ENCODE data around the gene CXXC5. TPM values are rescaled to one million over a fixed set of nuclear protein-coding genes. Genes with fewer than 3 reads are reported as not detected.

The CXXC5 gene
- total and polyA plus RNA-seq, 2 of the 4 experiments (the other 2 are of a cell fraction) = 24.9 to 35.7 TPM

GRCh38 chr5:139605887-139606286, 42.3 kb upstream of the CXXC5 start:
- Histone ChIP-seq H4K8ac (ENCODE audit: low read depth in 2 of 2, low read length in 2 of 2) (no peak overlapping the region), H4K91ac (ENCODE audit: insufficient read depth, low read depth, low read length) (no peak overlapping the region), H2AK9ac (replicated peaks; ENCODE audit: low read depth, low read length, poor library complexity) (no peak overlapping the region), H2AFZ (replicated peaks; ENCODE audit: low read length, poor library complexity) (no peak overlapping the region), H3K4me2 (ENCODE audit: low read depth, low read length) (no peak overlapping the region), H3K36me3 (ENCODE audit: control insufficient read depth, insufficient read depth, low read length) (peaks cover 27% of the 10 kb centered on the region), H3K4me3 (ENCODE audit: insufficient read depth, low read depth, low read length) (no peak overlapping the region), H3K4ac (ENCODE audit: low read depth, low read length) (no peak overlapping the region), H3K9me3 (ENCODE audit: control insufficient read depth, insufficient read depth, low read length) (no peaks in the 10 kb centered on the region), H3K9me1 (ENCODE audit: insufficient read depth, low read length) (peaks cover 5% of the 10 kb centered on the region; the same call in 1 of the 2 replicates), H3K56ac (ENCODE audit: extremely low read depth, insufficient read depth, low read length) (no peak overlapping the region), H3K4me1 (ENCODE audit: control insufficient read depth, insufficient read depth, low read length) (no peaks in the 10 kb centered on the region), H3K14ac (replicated peaks; ENCODE audit: low read depth, low read length) (no peak overlapping the region), H4K20me1 (ENCODE audit: insufficient read depth, low read length) (peaks cover 9% of the 10 kb centered on the region), H2BK15ac (ENCODE audit: low read depth, low read length) (no peak overlapping the region), H3K18ac (ENCODE audit: low read depth, low read length) (no peak overlapping the region), H3K27me3 (ENCODE audit: control insufficient read depth, insufficient read depth, low read length) (no peaks in the 10 kb centered on the region), H2BK5ac (ENCODE audit: low read depth, low read length, poor library complexity, severe bottlenecking) (no peak overlapping the region), H3K27ac (ENCODE audit: insufficient read depth, low read length) (no peak overlapping the region), H4K5ac (ENCODE audit: low read depth, low read length) (no peak overlapping the region), H3K23ac (ENCODE audit: low read depth, low read length) (no peak overlapping the region), H3K79me1 (ENCODE audit: low read depth in 1 of 2, low read length in 2 of 2) (peaks cover 21 to 60% of the 10 kb centered on the region in 2 experiments), H3K9ac (ENCODE audit: low read depth, low read length) (no peak overlapping the region), H2BK120ac (ENCODE audit: low read depth, low read length) (no peak overlapping the region), H2BK20ac (ENCODE audit: low read depth, low read length) (no peak overlapping the region), H2AK5ac (ENCODE audit: low read depth, low read length) (no peak overlapping the region)
- ChIA-PET CTCF (interaction anchor here (0.6 kb wide), 1 partner anchor 50 kb away, joined by 3 read pairs; no protein-coding TSS in a partner anchor), POLR2A (ENCODE audit: unreplicated experiment) (interaction anchor here (0.6 kb wide), 1 partner anchor 77 kb away, joined by 4 read pairs; no protein-coding TSS in a partner anchor)
- dilution Hi-C loops (cut with HindIII; ENCODE audit: low sequenced_read_pairs, unreplicated experiment) = no loop called here
- intact Hi-C loops (cut with micrococcal nuclease) = no loop called here
- BruUV-seq (replicated peaks) = no TSS peak
- WGBS, 2 experiments (ENCODE audit: extremely low coverage in 2 of 2, insufficient read length in 1 of 2) = no CpG with 5 or more reads among the region's 8 CpGs
- no peak for TF ChIP-seq NFE2L2 (IDR thresholded peaks at IDR 0.05; ENCODE audit: low read depth, low read length)
- no peak for TF ChIP-seq RAD21 (IDR thresholded peaks at IDR 0.05; ENCODE audit: low read length)
- no peak for TF ChIP-seq SMC3 (IDR thresholded peaks at IDR 0.05; ENCODE audit: low read depth, low read length)
- no peak for TF ChIP-seq POLR2A (IDR thresholded peaks at IDR 0.05; ENCODE audit: low read depth, low read length)
- TF ChIP-seq CEBPB (IDR thresholded peaks at IDR 0.05; ENCODE audit: low read depth, low read length) = no peak
- TF ChIP-seq MAFK (IDR thresholded peaks at IDR 0.05; ENCODE audit: low read depth, low read length) = no peak
- TF ChIP-seq USF2 (IDR thresholded peaks at IDR 0.05; ENCODE audit: low read depth, low read length) = no peak
- TF ChIP-seq CHD1 (IDR thresholded peaks at IDR 0.05; ENCODE audit: low read depth, low read length) = no peak
- no peak for TF ChIP-seq RFX5 (IDR thresholded peaks at IDR 0.05; ENCODE audit: low read depth, low read length)
- no peak for TF ChIP-seq CTCF (conservative IDR thresholded peaks at IDR 0.05; ENCODE audit: low read depth, low read length)
- ATAC-seq (ENCODE audit: low read depth) (no peak), DNase-seq (no peak)
- in situ Hi-C loops (cut with MboI; ENCODE audit: low sequenced_read_pairs) = no loop called here

Data from IMR-90 (cell line).